ENCODE results near the gene TDP2. TPM values are rescaled to one million over a fixed set of nuclear protein-coding genes. Genes with fewer than 3 reads are reported as not detected.
"Not testable (repeated sequence)": the region's sequence is repeated elsewhere in the genome, so short reads cannot be mapped to it uniquely, and the experiment has no call there.

Gene TDP2
- total RNA-seq, 1 donor from 2014 or later: 17.9 TPM

- no peak for FAIRE-seq
- H3K27me3 ChIP-seq (ENCODE audit: control insufficient read depth, insufficient read depth, low read length): no peaks in the 10 kb centered on the region
- TF ChIP-seq, protein P1, sequence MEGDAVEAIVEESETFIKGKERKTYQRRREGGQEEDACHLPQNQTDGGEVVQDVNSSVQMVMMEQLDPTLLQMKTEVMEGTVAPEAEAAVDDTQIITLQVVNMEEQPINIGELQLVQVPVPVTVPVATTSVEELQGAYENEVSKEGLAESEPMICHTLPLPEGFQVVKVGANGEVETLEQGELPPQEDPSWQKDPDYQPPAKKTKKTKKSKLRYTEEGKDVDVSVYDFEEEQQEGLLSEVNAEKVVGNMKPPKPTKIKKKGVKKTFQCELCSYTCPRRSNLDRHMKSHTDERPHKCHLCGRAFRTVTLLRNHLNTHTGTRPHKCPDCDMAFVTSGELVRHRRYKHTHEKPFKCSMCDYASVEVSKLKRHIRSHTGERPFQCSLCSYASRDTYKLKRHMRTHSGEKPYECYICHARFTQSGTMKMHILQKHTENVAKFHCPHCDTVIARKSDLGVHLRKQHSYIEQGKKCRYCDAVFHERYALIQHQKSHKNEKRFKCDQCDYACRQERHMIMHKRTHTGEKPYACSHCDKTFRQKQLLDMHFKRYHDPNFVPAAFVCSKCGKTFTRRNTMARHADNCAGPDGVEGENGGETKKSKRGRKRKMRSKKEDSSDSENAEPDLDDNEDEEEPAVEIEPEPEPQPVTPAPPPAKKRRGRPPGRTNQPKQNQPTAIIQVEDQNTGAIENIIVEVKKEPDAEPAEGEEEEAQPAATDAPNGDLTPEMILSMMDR (IDR thresholded peaks at IDR 0.05; ENCODE audit: insufficient read depth, low read length, severe bottlenecking): no peak
Measured at GRCh38 chr6:24672620-24673182, 6.0 kb upstream of the TDP2 start.

GRCh38 chr6:24671077-24671476 lies 4.4 kb upstream of the TDP2 start:
- not testable (repeated sequence) for FAIRE-seq; DNase-seq (ENCODE audit: low read depth); H3K4me3 ChIP-seq (ENCODE audit: low read depth, low read length); H3K27me3 ChIP-seq (ENCODE audit: control insufficient read depth, insufficient read depth, low read length); H3K36me3 ChIP-seq (ENCODE audit: control insufficient read depth, insufficient read depth, low read length)

More at GRCh38 chr6:24672620-24673182, 6.0 kb upstream of the TDP2 start:
- no peak for DNase-seq (ENCODE audit: low read depth)
- Histone ChIP-seq H3K36me3 (ENCODE audit: control insufficient read depth, insufficient read depth, low read length) (no peaks in the 10 kb centered on the region), H3K4me3 (ENCODE audit: low read depth, low read length) (no peak overlapping the region)

DNA sequence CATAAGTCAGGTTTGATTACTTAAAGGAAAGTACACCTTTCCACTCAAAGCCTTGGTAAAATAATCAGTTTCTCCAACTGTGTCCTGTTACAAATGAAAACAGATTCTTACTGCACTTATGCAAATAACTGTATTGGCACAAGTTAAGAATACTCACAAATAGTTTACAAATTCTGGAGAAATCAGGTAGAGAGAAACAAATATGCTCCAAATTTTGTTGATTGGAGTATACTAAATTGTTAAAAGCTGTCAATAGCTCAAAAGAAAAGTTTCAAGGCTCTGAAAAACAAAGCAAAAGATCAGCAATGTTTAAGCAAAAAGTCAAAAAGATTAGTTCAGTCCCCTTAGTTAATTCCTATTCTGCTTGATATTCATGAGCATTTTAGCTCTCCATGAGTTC lies 3.8 kb upstream of the TDP2 start:
- not testable (repeated sequence) for H3K36me3 ChIP-seq (ENCODE audit: control insufficient read depth, insufficient read depth, low read length); H3K27me3 ChIP-seq (ENCODE audit: control insufficient read depth, insufficient read depth, low read length); FAIRE-seq; H3K4me3 ChIP-seq (ENCODE audit: low read depth, low read length); DNase-seq (ENCODE audit: low read depth)

DNA sequence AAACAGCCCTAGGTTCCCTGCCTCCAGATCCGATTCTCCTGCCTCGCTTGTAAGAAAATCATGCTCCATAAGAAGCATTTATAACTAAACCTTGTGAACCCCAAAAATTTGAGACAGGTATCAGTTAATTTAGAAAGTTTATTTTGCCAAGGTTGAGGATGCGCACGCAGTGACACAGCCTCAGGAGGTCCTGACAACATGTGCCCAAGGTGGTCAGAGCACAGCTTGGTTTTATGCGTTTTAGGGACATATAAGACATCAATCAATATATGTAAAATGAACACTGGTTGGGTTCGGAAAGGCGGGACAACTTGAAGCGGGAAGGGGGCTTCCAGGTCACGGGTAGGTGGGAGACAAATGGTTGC lies 2.3 kb upstream of the TDP2 start:
- no peak overlapping the region for H3K4me3 ChIP-seq (ENCODE audit: low read depth, low read length)
- FAIRE-seq: no peak
- no peaks in the 10 kb centered on the region for H3K36me3 ChIP-seq (ENCODE audit: control insufficient read depth, insufficient read depth, low read length)
- DNase-seq (ENCODE audit: low read depth): no peak
- TF ChIP-seq, protein P1 (IDR thresholded peaks at IDR 0.05; ENCODE audit: insufficient read depth, low read length, severe bottlenecking): no peak
- no peaks in the 10 kb centered on the region for H3K27me3 ChIP-seq (ENCODE audit: control insufficient read depth, insufficient read depth, low read length)

GRCh38 chr6:24668066-24668996 lies 1.6 kb upstream of the TDP2 start:
- H3K27me3 ChIP-seq (ENCODE audit: control insufficient read depth, insufficient read depth, low read length); DNase-seq (ENCODE audit: low read depth); H3K36me3 ChIP-seq (ENCODE audit: control insufficient read depth, insufficient read depth, low read length); H3K4me3 ChIP-seq (ENCODE audit: low read depth, low read length); FAIRE-seq: not testable (repeated sequence)

DNA sequence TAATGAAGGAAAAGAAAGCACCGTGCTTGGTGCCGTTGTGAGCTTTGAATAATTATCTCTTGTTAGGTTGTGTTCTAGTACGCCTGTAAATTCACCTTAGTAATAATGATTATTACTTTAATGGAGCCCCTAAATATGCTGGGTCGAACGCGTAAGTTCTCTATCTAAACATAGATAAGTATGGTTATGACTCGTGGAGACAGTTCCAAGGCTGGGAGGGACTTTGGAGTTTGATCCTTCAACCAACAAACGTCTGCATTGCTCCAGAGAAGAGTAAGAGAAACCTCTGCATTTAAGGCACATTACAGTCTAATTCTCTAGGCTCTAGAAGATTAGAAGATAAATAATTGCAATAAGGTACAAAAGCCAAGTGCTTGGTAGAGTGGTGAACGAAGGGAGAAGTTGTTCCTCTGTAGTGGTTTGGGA lies 692 bp upstream of the TDP2 start:
- Histone ChIP-seq H3K27me3 (ENCODE audit: control insufficient read depth, insufficient read depth, low read length) (no peaks in the 10 kb centered on the region), H3K36me3 (ENCODE audit: control insufficient read depth, insufficient read depth, low read length) (no peaks in the 10 kb centered on the region), H3K4me3 (ENCODE audit: low read depth, low read length) (peak overlapping the region; percentile 68)
- FAIRE-seq: no peak
- TF ChIP-seq, protein P1 (IDR thresholded peaks at IDR 0.05; ENCODE audit: insufficient read depth, low read length, severe bottlenecking): no peak
- DNase-seq (ENCODE audit: low read depth): no peak

- peak overlapping the region; percentile 68 for H3K4me3 ChIP-seq (ENCODE audit: low read depth, low read length)
- TF ChIP-seq, protein P1 (IDR thresholded peaks at IDR 0.05; ENCODE audit: insufficient read depth, low read length, severe bottlenecking): no peak
- H3K27me3 ChIP-seq (ENCODE audit: control insufficient read depth, insufficient read depth, low read length): no peaks in the 10 kb centered on the region
- FAIRE-seq: no peak
- DNase-seq (ENCODE audit: low read depth): peak; percentile 47
- H3K36me3 ChIP-seq (ENCODE audit: control insufficient read depth, insufficient read depth, low read length): no peaks in the 10 kb centered on the region
Measured at GRCh38 chr6:24666097-24666640, 530 bp downstream of the TDP2 start.

Measured in bronchial epithelial cell (primary cell).